ENCODE measurements around the gene PRKG1.

DNA sequence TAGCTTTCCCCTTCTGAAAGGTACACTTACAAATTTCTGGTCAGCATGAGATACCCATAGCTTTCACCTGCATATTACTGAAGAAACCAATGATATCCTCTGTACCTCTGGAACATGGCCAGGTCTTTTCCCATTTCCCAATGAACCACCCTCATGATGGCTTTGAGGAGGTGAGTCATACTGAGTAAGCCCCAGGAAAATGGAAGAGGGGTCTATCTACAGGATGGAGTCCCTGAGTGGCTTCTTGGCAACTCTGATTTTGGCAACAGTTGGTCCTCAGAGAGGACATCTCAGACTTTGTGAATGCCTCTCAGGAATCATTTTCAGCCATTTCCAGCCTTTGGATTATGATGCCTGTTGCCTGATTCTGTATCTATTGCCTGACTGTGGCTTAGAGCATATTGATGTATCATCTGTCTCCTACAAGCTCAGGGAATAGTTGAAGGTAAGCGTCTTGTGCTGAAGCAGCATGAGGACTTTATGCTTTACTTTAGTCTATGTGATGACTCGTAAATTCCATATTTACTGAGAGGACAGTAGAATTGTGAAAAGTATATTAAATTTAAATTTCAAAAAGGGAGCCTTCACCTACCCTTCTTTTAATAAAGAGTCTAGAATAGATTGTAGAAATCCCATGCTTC is 1155.1 kb downstream of the PRKG1 start:
- no peak for TF ChIP-seq POLR2A (IDR thresholded peaks at IDR 0.05; ENCODE audit: low read depth, low read length)
- TF ChIP-seq POLR2AphosphoS5 (IDR thresholded peaks at IDR 0.05; ENCODE audit: low read depth, low read length), result no peak
- TF ChIP-seq TAF1 (IDR thresholded peaks at IDR 0.05; ENCODE audit: low read depth, low read length), result no peak

Measured in GM12891 (cell line).